PC-3 (cell line): ENCODE measurements around the gene TRIM52.

Experiments
- EZH2 ChIP-seq: fragments of 300-600 bp; sonication (generic); IDR thresholded peaks from one replicate; pipeline ENCODE4 v1.6.1; 2017; ENCODE audit warnings: antibody characterized with exemption, mild to moderate bottlenecking, low read length; ENCODE audit not compliant: unreplicated experiment
- TF ChIP-seq, protein P1 (sequence below): fragments of 300-600 bp; sonication (generic); conservative IDR thresholded peaks from 2 replicates; pipeline ENCODE4 v1.5.1; 2017; ENCODE audit warnings: antibody characterized with exemption, low read depth, mild to moderate bottlenecking, low read length

DNA sequence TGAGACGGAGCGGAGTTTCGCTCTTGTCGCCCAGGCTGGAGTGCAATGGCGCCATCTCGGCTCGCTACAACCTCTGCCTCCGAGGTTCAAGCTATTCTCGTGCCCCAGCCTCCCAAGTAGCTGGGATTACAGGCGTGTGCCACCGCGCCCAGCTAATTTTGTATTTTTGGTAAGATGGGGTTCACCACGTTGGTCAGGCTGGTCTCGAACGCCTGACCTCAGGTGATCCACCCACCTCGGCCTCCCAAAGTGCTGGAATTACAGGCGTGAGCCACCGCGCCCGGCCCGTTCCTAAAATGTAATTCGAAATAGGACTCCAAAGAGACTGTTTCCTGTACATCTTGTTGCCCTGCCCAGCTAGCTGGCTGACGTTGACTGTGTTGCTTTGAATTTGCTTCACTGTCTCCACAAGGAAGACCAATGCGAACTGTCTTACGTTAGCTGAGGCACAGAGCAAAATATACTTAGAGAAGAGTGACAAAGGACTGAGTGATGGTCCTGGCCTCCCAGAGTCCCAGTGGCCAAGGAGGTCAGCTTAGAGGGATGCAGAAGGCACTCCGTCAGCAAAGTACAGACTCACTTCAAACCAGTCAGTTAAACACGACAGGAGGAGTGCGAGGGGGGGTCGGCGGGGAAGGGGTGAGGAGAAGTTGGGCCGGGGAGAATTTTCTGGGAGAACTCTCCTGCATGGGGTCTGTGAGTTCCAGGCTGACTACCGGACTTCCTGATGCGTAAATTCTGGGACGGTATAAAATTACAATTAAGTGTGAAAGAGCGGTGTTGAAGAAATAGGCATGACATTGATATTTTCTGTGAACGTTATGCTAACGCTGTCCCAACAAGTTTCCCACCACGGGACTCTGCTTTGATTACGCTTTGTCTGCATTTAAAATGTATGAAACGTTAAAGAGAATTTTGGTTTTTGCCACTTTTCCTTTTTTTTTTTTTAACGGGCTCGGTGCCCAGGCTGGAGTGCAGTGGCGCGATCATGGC is 44.6 kb downstream of the TRIM52 start:
- TF ChIP-seq EZH2 = no peak
- TF ChIP-seq, protein P1, sequence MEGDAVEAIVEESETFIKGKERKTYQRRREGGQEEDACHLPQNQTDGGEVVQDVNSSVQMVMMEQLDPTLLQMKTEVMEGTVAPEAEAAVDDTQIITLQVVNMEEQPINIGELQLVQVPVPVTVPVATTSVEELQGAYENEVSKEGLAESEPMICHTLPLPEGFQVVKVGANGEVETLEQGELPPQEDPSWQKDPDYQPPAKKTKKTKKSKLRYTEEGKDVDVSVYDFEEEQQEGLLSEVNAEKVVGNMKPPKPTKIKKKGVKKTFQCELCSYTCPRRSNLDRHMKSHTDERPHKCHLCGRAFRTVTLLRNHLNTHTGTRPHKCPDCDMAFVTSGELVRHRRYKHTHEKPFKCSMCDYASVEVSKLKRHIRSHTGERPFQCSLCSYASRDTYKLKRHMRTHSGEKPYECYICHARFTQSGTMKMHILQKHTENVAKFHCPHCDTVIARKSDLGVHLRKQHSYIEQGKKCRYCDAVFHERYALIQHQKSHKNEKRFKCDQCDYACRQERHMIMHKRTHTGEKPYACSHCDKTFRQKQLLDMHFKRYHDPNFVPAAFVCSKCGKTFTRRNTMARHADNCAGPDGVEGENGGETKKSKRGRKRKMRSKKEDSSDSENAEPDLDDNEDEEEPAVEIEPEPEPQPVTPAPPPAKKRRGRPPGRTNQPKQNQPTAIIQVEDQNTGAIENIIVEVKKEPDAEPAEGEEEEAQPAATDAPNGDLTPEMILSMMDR = no peak
